Activated naive CD4-positive, alpha-beta T cell treated with anti-CD3 and anti-CD28 coated beads for 36 hours (primary cell): Measurements from ENCODE around the gene KCNAB2. TPM values are rescaled to one million over a fixed set of nuclear protein-coding genes. Genes with fewer than 3 reads are reported as not detected.

Experiments used
- CTCF ChIA-PET: fragments of 350-600 bp; sonication (Branson Sonifier 250); formaldehyde crosslinking; loops from one replicate; lab custom pipeline; 2021; ENCODE audit warnings: antibody characterized with exemption; lab: Charles Lee
- DNase-seq: peaks from one replicate; pipeline ENCODE4 v3.0.0-alpha.2; 2020
- H3K27ac Mint-ChIP-seq: one replicate; pipeline ENCODE4 v1.8.0; 2021; ENCODE audit warnings: mild to moderate bottlenecking, mixed read lengths
- H3K27me3 Mint-ChIP-seq: one replicate; pipeline ENCODE4 v1.8.0; 2021; ENCODE audit warnings: low read depth, mixed read lengths
- H3K36me3 Mint-ChIP-seq: one replicate; pipeline ENCODE4 v1.8.0; 2021; ENCODE audit warnings: low read depth, mixed read lengths
- H3K4me1 Mint-ChIP-seq: one replicate; pipeline ENCODE4 v1.8.0; 2021; ENCODE audit warnings: low read depth, mixed read lengths
- H3K4me3 Mint-ChIP-seq: one replicate; pipeline ENCODE4 v1.8.0; 2021; ENCODE audit warnings: mild to moderate bottlenecking, moderate library complexity, mixed read lengths
- H3K9me3 Mint-ChIP-seq: one replicate; pipeline ENCODE4 v1.8.0; 2021; ENCODE audit warnings: mixed read lengths
- intact Hi-C: fragments of 100-400 bp; cut with micrococcal nuclease; formaldehyde crosslinking; loops from one replicate; pipeline ENCODE4 v1.15.1; 2023
- total RNA-seq, 2 experiments: library from RNA; stranded (reverse); gene quantifications; one replicate each; pipeline ENCODE4 v1.2.3, GENCODE V29; 2021

Gene KCNAB2
- total RNA-seq, 2 experiments from 2014 or later: 164 to 166 TPM

GRCh38 chr1:6118415-6118814 lies 72.7 kb downstream of the KCNAB2 start:
- no peaks in the 10 kb centered on the region for H3K27me3 Mint-ChIP-seq
- H3K27ac Mint-ChIP-seq: no peak overlapping the region
- intact Hi-C loops: no loop called here
- no peaks in the 10 kb centered on the region for H3K36me3 Mint-ChIP-seq
- DNase-seq: no peak
- peaks cover 13% of the 10 kb centered on the region for H3K9me3 Mint-ChIP-seq
- H3K4me1 Mint-ChIP-seq: no peaks in the 10 kb centered on the region
- no peak overlapping the region for H3K4me3 Mint-ChIP-seq
- CTCF ChIA-PET: no interaction called here

DNA sequence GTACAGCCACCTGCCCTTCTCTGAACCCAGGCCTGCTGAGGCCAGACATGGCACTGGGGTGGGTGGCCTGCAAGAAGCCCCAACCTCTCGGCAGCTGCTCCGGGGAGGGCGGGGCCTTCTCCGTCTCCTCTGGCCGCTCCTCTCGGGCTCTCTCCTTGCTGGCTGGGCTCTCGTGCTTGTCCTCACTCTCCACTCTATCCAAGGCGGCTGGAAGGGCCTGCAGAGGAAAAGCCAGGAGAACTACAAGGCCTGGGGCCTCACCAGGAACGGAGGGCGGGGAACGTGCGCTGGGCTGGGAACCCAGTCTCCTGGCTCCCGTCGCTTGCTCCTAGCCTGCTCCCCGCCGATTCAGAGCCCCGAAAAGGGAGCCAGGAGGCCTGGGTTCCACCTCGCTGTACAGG lies 75.3 kb downstream of the KCNAB2 start:
- H3K4me3 Mint-ChIP-seq: no peak overlapping the region
- H3K27me3 Mint-ChIP-seq: no peaks in the 10 kb centered on the region
- H3K9me3 Mint-ChIP-seq: peaks cover 13% of the 10 kb centered on the region
- CTCF ChIA-PET: no interaction called here
- no peak for DNase-seq
- no peaks in the 10 kb centered on the region for H3K36me3 Mint-ChIP-seq
- H3K27ac Mint-ChIP-seq: no peak overlapping the region
- no peaks in the 10 kb centered on the region for H3K4me1 Mint-ChIP-seq
- intact Hi-C loops: no loop called here

DNA sequence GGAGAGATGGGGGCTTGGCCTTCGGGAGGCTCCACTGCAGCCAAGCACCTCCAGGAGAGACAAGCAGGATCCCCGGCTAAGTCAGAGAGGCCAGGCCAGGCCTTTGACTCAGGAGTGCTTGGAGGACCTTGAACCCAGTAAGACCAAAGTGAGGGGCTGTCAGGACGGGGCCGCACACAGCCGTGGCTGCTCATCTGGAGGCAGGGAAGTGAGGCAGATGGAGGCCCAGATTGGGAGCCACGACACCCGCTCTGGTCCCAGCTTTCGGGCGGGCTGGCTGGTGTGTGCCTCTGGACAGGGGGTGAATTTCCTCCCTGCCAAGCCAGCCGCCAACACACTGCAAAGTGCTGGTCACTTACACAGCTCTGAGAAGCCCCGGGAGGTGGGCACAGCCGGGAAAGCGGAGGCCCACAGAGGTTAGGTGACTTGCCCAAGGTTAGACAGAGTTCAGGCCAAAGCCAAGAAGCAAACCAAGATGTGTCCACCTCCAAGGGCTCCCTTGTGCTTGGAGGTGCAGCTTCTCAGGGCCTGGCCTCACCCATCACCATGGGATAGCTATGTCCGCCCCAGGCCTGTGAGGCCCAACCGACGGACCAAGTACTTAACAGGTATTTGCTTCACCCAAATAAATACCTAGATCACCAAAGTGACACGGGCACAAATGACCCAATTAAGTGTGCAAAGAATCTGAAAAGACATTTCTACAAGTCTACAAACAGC lies 76.1 kb downstream of the KCNAB2 start:
- Mint-ChIP-seq H3K4me1 (no peaks in the 10 kb centered on the region), H3K36me3 (no peaks in the 10 kb centered on the region), H3K9me3 (peaks cover 7% of the 10 kb centered on the region), H3K27ac (no peak overlapping the region), H3K4me3 (no peak overlapping the region), H3K27me3 (no peaks in the 10 kb centered on the region)
- CTCF ChIA-PET: no interaction called here
- no peak for DNase-seq
- intact Hi-C loops: no loop called here

DNA sequence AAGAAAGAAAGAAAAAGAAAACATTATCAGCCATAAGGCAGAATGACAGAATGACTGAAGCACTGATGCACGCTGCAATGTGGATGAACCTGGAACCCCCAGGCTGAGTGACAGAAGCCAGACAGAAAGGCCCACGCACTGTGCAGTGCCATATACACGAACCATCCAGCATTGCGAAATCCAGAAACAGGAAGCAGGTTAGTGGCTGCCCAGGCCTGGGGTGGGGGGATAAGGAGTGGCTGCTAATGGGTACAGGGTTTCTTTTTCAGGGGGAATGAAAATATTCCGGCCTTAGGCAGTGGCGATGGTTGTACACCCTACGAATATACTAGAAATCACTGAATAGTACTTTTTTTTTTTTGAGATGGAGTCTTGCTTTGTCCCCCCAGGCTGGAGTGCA lies 77.4 kb downstream of the KCNAB2 start:
- Mint-ChIP-seq H3K9me3 (no peaks in the 10 kb centered on the region), H3K27me3 (no peaks in the 10 kb centered on the region), H3K27ac (no peak overlapping the region), H3K36me3 (no peaks in the 10 kb centered on the region), H3K4me1 (peaks cover 3% of the 10 kb centered on the region), H3K4me3 (no peak overlapping the region)
- DNase-seq: no peak
- intact Hi-C loops: no loop called here
- CTCF ChIA-PET: no interaction called here

DNA sequence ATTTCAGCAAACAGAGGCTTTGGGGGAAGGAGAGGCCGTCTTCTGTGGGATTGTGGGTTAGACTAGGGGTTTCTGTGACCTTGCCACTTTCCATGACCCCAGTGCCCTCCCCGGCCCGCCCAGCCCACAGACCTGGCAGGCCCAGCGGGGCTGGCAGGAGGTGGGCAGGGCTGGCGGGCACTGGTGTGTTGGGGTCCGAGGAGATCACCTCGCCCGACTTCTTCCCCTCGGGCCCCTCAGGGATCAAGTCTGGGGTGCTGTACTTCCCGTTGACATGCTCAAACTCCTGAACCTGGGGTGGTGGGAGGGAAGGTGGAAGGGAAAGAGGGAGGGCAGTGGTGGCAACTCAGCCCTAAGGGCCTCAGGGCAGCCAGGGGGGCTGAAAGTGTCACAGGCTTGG lies 78.1 kb downstream of the KCNAB2 start:
- H3K9me3 Mint-ChIP-seq: no peaks in the 10 kb centered on the region
- no peaks in the 10 kb centered on the region for H3K27me3 Mint-ChIP-seq
- H3K4me1 Mint-ChIP-seq: peaks cover 3% of the 10 kb centered on the region
- DNase-seq: no peak
- H3K27ac Mint-ChIP-seq: no peak overlapping the region
- H3K36me3 Mint-ChIP-seq: no peaks in the 10 kb centered on the region
- CTCF ChIA-PET: no interaction called here
- no peak overlapping the region for H3K4me3 Mint-ChIP-seq
- intact Hi-C loops: no loop called here

DNA sequence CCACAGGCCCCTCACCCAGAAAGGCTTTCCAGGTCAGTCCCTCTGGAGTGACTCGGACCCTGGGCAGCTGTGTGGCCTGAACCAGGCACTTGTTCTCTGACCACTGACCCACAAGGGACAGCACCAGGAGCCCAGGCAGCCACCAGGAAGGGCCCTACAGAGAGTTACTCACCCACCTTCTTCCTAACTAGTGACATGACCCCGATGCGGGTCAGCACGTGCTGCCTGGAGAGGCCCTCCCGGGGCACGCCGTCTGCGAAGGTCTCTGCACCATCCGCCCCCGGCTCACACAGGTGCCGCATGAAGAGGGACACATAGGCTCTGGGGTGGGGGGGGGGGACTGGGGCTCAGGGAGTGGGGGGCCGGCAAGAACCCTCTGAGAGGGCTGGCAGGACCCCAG lies 78.7 kb downstream of the KCNAB2 start:
- H3K4me1 Mint-ChIP-seq: peaks cover 3% of the 10 kb centered on the region
- DNase-seq: no peak
- no peak overlapping the region for H3K4me3 Mint-ChIP-seq
- intact Hi-C loops: no loop called here
- CTCF ChIA-PET: no interaction called here
- H3K36me3 Mint-ChIP-seq: no peaks in the 10 kb centered on the region
- H3K9me3 Mint-ChIP-seq: no peaks in the 10 kb centered on the region
- no peak overlapping the region for H3K27ac Mint-ChIP-seq
- no peaks in the 10 kb centered on the region for H3K27me3 Mint-ChIP-seq

DNA sequence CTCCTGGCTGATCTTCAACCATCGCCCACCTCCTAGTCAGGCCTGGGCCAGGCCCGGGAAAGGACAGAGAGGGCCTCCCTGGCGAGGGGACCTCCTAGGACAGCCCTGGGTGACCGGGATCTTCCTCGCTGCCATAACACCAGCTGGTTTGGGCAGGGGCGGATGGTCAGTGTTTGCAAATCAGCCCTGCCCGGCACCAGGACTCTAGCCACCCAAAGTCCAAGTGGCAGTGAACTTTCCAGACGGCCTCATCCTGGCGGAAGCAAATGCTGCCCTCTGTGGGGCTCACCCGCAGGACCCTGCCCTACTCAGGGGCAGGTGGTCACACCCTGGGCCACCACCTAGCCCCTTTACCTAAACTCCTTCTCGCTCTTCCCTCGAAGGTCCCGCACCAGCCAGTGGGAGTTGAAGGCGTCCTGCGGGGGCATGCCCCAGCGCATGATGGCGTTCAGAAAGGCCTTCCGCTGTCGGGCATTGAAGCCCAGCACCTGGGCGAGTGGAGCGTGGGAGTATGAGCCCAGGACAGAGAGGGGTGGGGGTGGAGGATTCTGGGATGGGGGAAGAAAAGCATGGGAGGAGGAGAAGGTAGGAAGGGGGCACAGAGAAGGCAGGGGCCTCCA lies 79.2 kb downstream of the KCNAB2 start:
- H3K4me3 Mint-ChIP-seq: no peak overlapping the region
- H3K4me1 Mint-ChIP-seq: peaks cover 3% of the 10 kb centered on the region
- CTCF ChIA-PET: no interaction called here
- DNase-seq: no peak
- no peak overlapping the region for H3K27ac Mint-ChIP-seq
- no peaks in the 10 kb centered on the region for H3K36me3 Mint-ChIP-seq
- H3K9me3 Mint-ChIP-seq: no peaks in the 10 kb centered on the region
- intact Hi-C loops: no loop called here
- H3K27me3 Mint-ChIP-seq: no peaks in the 10 kb centered on the region

- CTCF ChIA-PET: interaction anchor here (0.6 kb wide), 1 partner anchor 43 kb away, joined by 3 read pairs; no protein-coding TSS in a partner anchor
- intact Hi-C loops: no loop called here
- DNase-seq: no peak
- no peaks in the 10 kb centered on the region for H3K36me3 Mint-ChIP-seq
- H3K4me1 Mint-ChIP-seq: peaks cover 3% of the 10 kb centered on the region
- no peak overlapping the region for H3K4me3 Mint-ChIP-seq
- H3K27ac Mint-ChIP-seq: no peak overlapping the region
- no peaks in the 10 kb centered on the region for H3K27me3 Mint-ChIP-seq
- H3K9me3 Mint-ChIP-seq: no peaks in the 10 kb centered on the region
These were observed 79.7 kb downstream of the KCNAB2 start for GRCh38 chr1:6125366-6125765.

DNA sequence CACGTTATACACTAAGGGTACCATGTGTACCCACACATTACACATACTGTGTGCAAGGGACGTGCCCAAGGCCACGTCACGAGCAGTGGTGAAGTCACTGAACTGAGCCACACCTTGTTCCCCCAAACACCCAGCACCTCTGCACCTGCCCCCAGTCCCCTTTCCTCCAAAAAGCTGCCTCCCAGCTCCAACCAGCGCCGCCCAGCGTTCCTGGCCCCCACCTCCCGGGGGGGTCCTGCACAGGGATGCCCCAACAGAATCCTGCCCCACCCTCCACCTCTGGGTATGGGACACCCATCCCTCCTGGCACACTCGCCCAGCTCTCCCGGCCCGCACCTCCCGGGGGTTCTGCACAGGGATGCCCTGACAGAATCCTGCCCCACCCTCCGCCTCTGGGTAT lies 80.3 kb downstream of the KCNAB2 start:
- Mint-ChIP-seq H3K4me3 (no peak overlapping the region), H3K27ac (no peak overlapping the region), H3K4me1 (peaks cover 3% of the 10 kb centered on the region), H3K36me3 (no peaks in the 10 kb centered on the region), H3K27me3 (no peaks in the 10 kb centered on the region), H3K9me3 (no peaks in the 10 kb centered on the region)
- intact Hi-C loops: no loop called here
- CTCF ChIA-PET: interaction anchor here (0.6 kb wide), 1 partner anchor 44 kb away, joined by 3 read pairs; no protein-coding TSS in a partner anchor
- no peak for DNase-seq

GRCh38 chr1:6126521-6127067 lies 80.9 kb downstream of the KCNAB2 start:
- H3K36me3 Mint-ChIP-seq: no peaks in the 10 kb centered on the region
- no peak for DNase-seq
- peaks cover 3% of the 10 kb centered on the region for H3K4me1 Mint-ChIP-seq
- H3K4me3 Mint-ChIP-seq: no peak overlapping the region
- intact Hi-C loops: no loop called here
- H3K9me3 Mint-ChIP-seq: no peaks in the 10 kb centered on the region
- CTCF ChIA-PET: no interaction called here
- H3K27ac Mint-ChIP-seq: no peak overlapping the region
- H3K27me3 Mint-ChIP-seq: no peaks in the 10 kb centered on the region

DNA sequence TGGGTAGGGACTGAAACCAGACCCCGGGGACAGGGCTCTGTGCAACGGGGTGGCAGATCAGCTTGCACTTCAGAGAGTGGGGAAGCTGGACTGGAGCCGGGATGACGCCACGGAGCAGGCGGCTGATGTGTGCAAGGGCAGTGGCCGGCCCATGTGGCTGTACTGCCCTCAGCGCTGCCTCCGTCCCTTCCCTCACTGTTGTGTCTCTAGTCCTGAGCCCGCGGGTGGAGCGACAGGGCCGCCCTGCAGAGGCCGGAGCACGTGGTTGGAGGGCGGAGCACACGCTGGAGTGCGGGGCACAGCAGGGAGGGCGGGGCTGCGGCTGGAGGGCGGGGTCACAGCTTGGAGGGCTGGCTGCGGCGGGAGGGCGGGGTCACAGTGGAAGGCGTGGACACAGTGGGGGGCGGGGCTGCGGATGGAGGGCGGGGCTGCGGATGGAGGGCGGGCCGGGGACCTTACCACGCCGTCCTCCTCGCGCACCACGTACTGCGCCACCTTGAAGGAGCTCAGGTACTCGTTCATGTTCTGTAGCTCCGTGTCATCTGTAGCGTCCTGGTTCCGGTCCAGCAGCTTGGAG lies 82.0 kb downstream of the KCNAB2 start:
- Mint-ChIP-seq H3K4me1 (peaks cover 3% of the 10 kb centered on the region), H3K27me3 (no peaks in the 10 kb centered on the region), H3K27ac (no peak overlapping the region), H3K9me3 (peaks cover 8% of the 10 kb centered on the region), H3K4me3 (no peak overlapping the region), H3K36me3 (no peaks in the 10 kb centered on the region)
- intact Hi-C loops: no loop called here
- CTCF ChIA-PET: interaction anchor here (0.8 kb wide), 1 partner anchor 11 kb away, joined by 3 read pairs; no protein-coding TSS in a partner anchor
- peak; percentile 75 for DNase-seq

DNA sequence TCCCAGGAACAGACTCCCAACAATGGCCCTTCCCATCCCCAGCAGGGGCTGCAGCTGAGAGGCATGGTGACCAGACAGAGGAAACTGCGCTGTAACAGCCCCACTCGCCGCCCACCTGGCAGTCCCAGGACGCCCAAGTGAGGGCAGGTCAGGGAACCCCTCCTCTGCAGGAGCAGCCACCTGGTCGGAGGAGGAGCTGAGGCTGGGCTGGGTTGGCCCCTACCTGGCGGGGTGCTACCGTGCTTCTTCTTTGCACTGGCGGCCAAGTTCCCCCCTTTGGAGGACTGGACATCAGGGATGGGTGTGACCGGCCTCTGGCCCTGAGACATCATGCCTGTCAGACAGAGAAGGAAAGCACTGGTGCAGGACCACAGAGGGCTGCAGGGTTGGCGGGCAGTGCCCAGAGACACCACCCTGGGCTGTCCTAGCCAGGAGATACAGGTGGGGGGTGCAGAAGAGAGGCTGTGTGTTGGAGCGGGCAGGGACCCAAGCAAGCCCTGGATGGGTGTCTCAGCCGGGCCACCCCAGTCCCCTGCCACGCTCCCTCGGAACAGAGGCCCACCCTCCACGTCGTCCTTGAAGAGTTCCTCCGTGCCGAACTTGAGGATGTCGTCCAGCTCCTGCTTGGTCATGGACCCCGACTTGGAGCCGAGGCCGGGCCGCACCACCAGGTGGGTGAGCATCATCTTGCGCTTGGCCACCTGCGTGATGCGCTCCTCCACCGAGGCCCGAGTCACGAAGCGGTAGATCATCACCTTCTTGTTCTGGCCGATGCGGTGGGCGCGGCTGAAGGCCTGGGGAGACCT lies 82.8 kb downstream of the KCNAB2 start:
- H3K4me1 Mint-ChIP-seq: peaks cover 3% of the 10 kb centered on the region
- CTCF ChIA-PET: no interaction called here
- H3K27ac Mint-ChIP-seq: no peak overlapping the region
- H3K4me3 Mint-ChIP-seq: no peak overlapping the region
- peaks cover 8% of the 10 kb centered on the region for H3K9me3 Mint-ChIP-seq
- no peaks in the 10 kb centered on the region for H3K36me3 Mint-ChIP-seq
- H3K27me3 Mint-ChIP-seq: no peaks in the 10 kb centered on the region
- intact Hi-C loops: no loop called here
- DNase-seq: no peak
